Mesenchymal stem cell (in vitro differentiated cells and primary cell): Measurements from ENCODE around the gene BCL2L11.

Experiments
- DNase-seq: peaks from one replicate; pipeline ENCODE4 v3.0.0-alpha.2; 2013
- H2AFZ ChIP-seq: one replicate; pipeline ENCODE4 v1.6.1; 2013; ENCODE audit warnings: low read depth, mild to moderate bottlenecking, control low read depth, inconsistent platforms, low read length, moderate library complexity
- H2AK5ac ChIP-seq: 2 replicates; pipeline ENCODE4 v1.6.1; 2013; ENCODE audit warnings: low read length, moderate library complexity, mild to moderate bottlenecking, inconsistent platforms; ENCODE audit not compliant: severe bottlenecking
- H2BK120ac ChIP-seq: one replicate; pipeline ENCODE4 v1.6.1; 2013; ENCODE audit warnings: low read depth, mild to moderate bottlenecking, inconsistent platforms, low read length, moderate library complexity
- H2BK12ac ChIP-seq, 2 experiments: one replicate each; pipeline ENCODE4 v1.6.1; 2013; ENCODE audit warnings: inconsistent platforms in 2 of 2, low read length in 2 of 2, mild to moderate bottlenecking in 2 of 2, moderate library complexity in 2 of 2, control low read depth in 1 of 2
- H2BK15ac ChIP-seq: one replicate; pipeline ENCODE4 v1.6.1; 2013; ENCODE audit warnings: mild to moderate bottlenecking, low read depth, inconsistent platforms; ENCODE audit not compliant: poor library complexity, severe bottlenecking
- H2BK5ac ChIP-seq: 2 replicates; pipeline ENCODE4 v1.6.1; 2013; ENCODE audit warnings: low read depth, mild to moderate bottlenecking, low read length, control low read depth, inconsistent platforms; ENCODE audit not compliant: poor library complexity, severe bottlenecking
- H3K14ac ChIP-seq, 2 experiments: one replicate each; pipeline ENCODE4 v1.6.1; 2013; ENCODE audit warnings: inconsistent platforms in 2 of 2, low read length in 2 of 2, control low read depth in 1 of 2, mild to moderate bottlenecking in 1 of 2, moderate library complexity in 1 of 2
- H3K18ac ChIP-seq, 2 experiments: one replicate each; pipeline ENCODE4 v1.6.1; 2013; ENCODE audit warnings: inconsistent platforms in 2 of 2, low read length in 2 of 2, control low read depth in 1 of 2, low read depth in 1 of 2, mild to moderate bottlenecking in 1 of 2
- H3K23ac ChIP-seq, 2 experiments: one replicate each; pipeline ENCODE4 v1.6.1; 2013; ENCODE audit warnings: inconsistent platforms in 2 of 2, low read length in 2 of 2, mild to moderate bottlenecking in 2 of 2, moderate library complexity in 2 of 2, control low read depth in 1 of 2
- H3K27ac ChIP-seq: 2 replicates; pipeline ENCODE4 v1.5.1; 2013; ENCODE audit warnings: mild to moderate bottlenecking, moderate library complexity, low read length, control low read depth, inconsistent platforms; ENCODE audit not compliant: poor library complexity, severe bottlenecking
- H3K27me3 ChIP-seq, 2 experiments: 2 replicates each; pipeline versions ENCODE4 v1.6.1 to v1.7.0; 2013; ENCODE audit warnings: low read length in 2 of 2, mild to moderate bottlenecking in 2 of 2, moderate library complexity in 2 of 2, control low read depth in 1 of 2, inconsistent platforms in 1 of 2; ENCODE audit not compliant: control insufficient read depth in 1 of 2, insufficient read depth in 1 of 2
- H3K36me3 ChIP-seq, 2 experiments: 2 replicates each; pipeline versions ENCODE4 v1.6.1 to v1.7.0; 2013; ENCODE audit warnings: low read length in 2 of 2, control low read depth in 1 of 2, inconsistent platforms in 1 of 2, low read depth in 1 of 2, mild to moderate bottlenecking in 1 of 2; ENCODE audit not compliant: insufficient read depth in 2 of 2, control insufficient read depth in 1 of 2
- H3K4ac ChIP-seq, 2 experiments: one replicate each; pipeline ENCODE4 v1.6.1; 2013; ENCODE audit warnings: inconsistent platforms in 2 of 2, low read length in 2 of 2, mild to moderate bottlenecking in 2 of 2, moderate library complexity in 2 of 2, control low read depth in 1 of 2, low read depth in 1 of 2
- H3K4me1 ChIP-seq: 2 replicates; pipeline ENCODE4 v1.6.1; 2013; ENCODE audit warnings: low read depth, low read length, control low read depth; ENCODE audit not compliant: control insufficient read depth, insufficient read depth
- H3K4me2 ChIP-seq: 2 replicates; pipeline ENCODE4 v1.6.1; 2013; ENCODE audit warnings: low read length, mild to moderate bottlenecking, inconsistent platforms; ENCODE audit not compliant: poor library complexity, severe bottlenecking
- H3K4me3 ChIP-seq, 2 experiments: 2 replicates each; pipeline versions ENCODE4 v1.5.1 to v1.7.0; 2013; ENCODE audit warnings: low read length in 2 of 2, mild to moderate bottlenecking in 2 of 2, control low read depth in 1 of 2, low read depth in 1 of 2; ENCODE audit not compliant: insufficient read depth in 1 of 2
- H3K79me1 ChIP-seq: replicated peaks from 2 replicates; pipeline ENCODE4 v1.6.1; 2013; ENCODE audit warnings: mild to moderate bottlenecking, control low read depth, low read length, inconsistent platforms; ENCODE audit not compliant: poor library complexity, severe bottlenecking
- H3K9ac ChIP-seq: 2 replicates; pipeline ENCODE4 v1.7.0; 2013; ENCODE audit warnings: mild to moderate bottlenecking, low read length, moderate library complexity
- H3K9me3 ChIP-seq: 2 replicates; pipeline ENCODE4 v1.7.0; 2013; ENCODE audit warnings: mild to moderate bottlenecking, low read length; ENCODE audit not compliant: control insufficient read depth
- H4K8ac ChIP-seq: one replicate; pipeline ENCODE4 v1.6.1; 2013; ENCODE audit warnings: inconsistent platforms, mild to moderate bottlenecking, low read length, moderate library complexity
- H4K91ac ChIP-seq: one replicate; pipeline ENCODE4 v1.6.1; 2013; ENCODE audit warnings: mild to moderate bottlenecking, low read length, inconsistent platforms
- WGBS: methylation state at CpG from one replicate; pipeline ENCODE4 v1.1.7; 2013; ENCODE audit warnings: mixed read lengths; 5-methylcytosine and 5-hydroxymethylcytosine counted together

BCL2L11 gene

GRCh38 chr2:111145951-111146350, 25.2 kb downstream of the BCL2L11 start:
- Histone ChIP-seq H2BK5ac (no peak overlapping the region), H4K91ac (no peak overlapping the region), H3K27ac (no peak overlapping the region), H3K18ac (no peak overlapping the region), H3K79me1 (peaks cover 22% of the 10 kb centered on the region), H2AFZ (no peak overlapping the region), H3K4me3 (no peak overlapping the region), H3K9ac (no peak overlapping the region), H3K4ac (no peak overlapping the region), H2BK12ac (no peak overlapping the region), H2BK120ac (no peak overlapping the region), H2AK5ac (no peak overlapping the region), H3K4me1 (no peaks in the 10 kb centered on the region), H3K9me3 (no peaks in the 10 kb centered on the region), H2BK15ac (no peak overlapping the region), H3K27me3 (no peaks in the 10 kb centered on the region), H3K23ac (no peak overlapping the region), H3K14ac (no peak overlapping the region), H3K4me2 (no peak overlapping the region), H4K8ac (no peak overlapping the region), H3K36me3 (peaks cover 2 to 10% of the 10 kb centered on the region in 2 experiments)
- no CpG with 5 or more reads among the region's 2 CpGs for WGBS
- no peak for DNase-seq

- no peak overlapping the region for H2AK5ac ChIP-seq
- H3K18ac ChIP-seq: no peak overlapping the region
- no peak overlapping the region for H2BK12ac ChIP-seq
- H2AFZ ChIP-seq: no peak overlapping the region
- no peaks in the 10 kb centered on the region for H3K9me3 ChIP-seq
- no peak overlapping the region for H2BK15ac ChIP-seq
- H3K4ac ChIP-seq: no peak overlapping the region
- H2BK5ac ChIP-seq: no peak overlapping the region
- no peak overlapping the region for H2BK120ac ChIP-seq
- no peaks in the 10 kb centered on the region for H3K4me1 ChIP-seq
- H3K4me2 ChIP-seq: no peak overlapping the region
- no peak overlapping the region for H4K8ac ChIP-seq
- WGBS: 90% methylated on average over 3 of the region's 3 CpGs
- no peak overlapping the region for H3K14ac ChIP-seq
- H3K79me1 ChIP-seq: peaks cover 24% of the 10 kb centered on the region
- H4K91ac ChIP-seq: no peak overlapping the region
- DNase-seq: no peak
- H3K27ac ChIP-seq: no peak overlapping the region
- H3K27me3 ChIP-seq: no peaks in the 10 kb centered on the region
- H3K36me3 ChIP-seq: peaks cover 7 to 13% of the 10 kb centered on the region in 2 experiments
- no peak overlapping the region for H3K4me3 ChIP-seq
- H3K23ac ChIP-seq: no peak overlapping the region
- H3K9ac ChIP-seq: peak overlapping the region; percentile 37
Observed at GRCh38 chr2:111148225-111148873, 27.6 kb downstream of the BCL2L11 start.

- Histone ChIP-seq H3K14ac (no peak overlapping the region), H3K4me2 (no peak overlapping the region)
- 89% methylated on average over 8 of the region's 8 CpGs for WGBS
Observed at GRCh38 chr2:111148925-111149324, 28.2 kb downstream of the BCL2L11 start.

GRCh38 chr2:111149882-111150455, 29.3 kb downstream of the BCL2L11 start:
- Histone ChIP-seq H3K36me3 (peaks cover 7 to 17% of the 10 kb centered on the region in 2 experiments), H2BK5ac (no peak overlapping the region), H3K23ac (no peak overlapping the region), H3K18ac (no peak overlapping the region), H3K14ac (no peak overlapping the region), H3K27ac (no peak overlapping the region), H4K91ac (no peak overlapping the region), H3K4ac (no peak overlapping the region), H3K4me2 (no peak overlapping the region), H3K9ac (no peak overlapping the region), H2BK120ac (no peak overlapping the region), H4K8ac (no peak overlapping the region), H2AK5ac (no peak overlapping the region), H3K27me3 (no peaks in the 10 kb centered on the region), H2BK12ac (no peak overlapping the region), H3K4me3 (peak overlapping the region in 1 of 2 experiments; percentile 45), H3K9me3 (no peaks in the 10 kb centered on the region), H2AFZ (no peak overlapping the region), H3K79me1 (peaks cover 23% of the 10 kb centered on the region), H3K4me1 (no peaks in the 10 kb centered on the region), H2BK15ac (no peak overlapping the region)
- DNase-seq: no peak
- WGBS: 100% methylated on average over 1 of the region's 7 CpGs

More at GRCh38 chr2:111148925-111149324, 28.2 kb downstream of the BCL2L11 start:
- Histone ChIP-seq H3K9ac (no peak overlapping the region), H2BK12ac (no peak overlapping the region), H4K91ac (no peak overlapping the region), H3K4me1 (no peaks in the 10 kb centered on the region), H3K9me3 (no peaks in the 10 kb centered on the region), H2BK15ac (no peak overlapping the region), H3K4ac (no peak overlapping the region), H2BK120ac (no peak overlapping the region), H2BK5ac (no peak overlapping the region), H4K8ac (no peak overlapping the region), H3K23ac (no peak overlapping the region), H3K79me1 (peaks cover 23% of the 10 kb centered on the region), H3K27ac (no peak overlapping the region), H2AK5ac (no peak overlapping the region), H2AFZ (no peak overlapping the region), H3K18ac (no peak overlapping the region), H3K4me3 (no peak overlapping the region), H3K36me3 (peaks cover 7 to 14% of the 10 kb centered on the region in 2 experiments), H3K27me3 (no peaks in the 10 kb centered on the region)
- DNase-seq: no peak
